GM23338 (cell line): Measurements from ENCODE around the gene ADSS1.

Experiments used
- CREB1 ChIP-seq: fragments of 250-450 bp; sonication (Bioruptor Pico); IDR thresholded peaks from 2 replicates; pipeline ENCODE4 v1.5.0; 2020; ENCODE audit warnings: low read depth, mild to moderate bottlenecking, moderate library complexity
- CTCF ChIP-seq, 2 experiments: fragments of 200-600 bp in 1 of 2; sonication (generic) in 1 of 2; conservative IDR thresholded peaks; 2 replicates each; pipeline versions ENCODE4 v1.5.1 to v1.6.1; 2016 to 2017; ENCODE audit warnings: antibody characterized with exemption in 2 of 2, low read depth in 2 of 2, mild to moderate bottlenecking in 2 of 2, moderate library complexity in 1 of 2
- EZH2 ChIP-seq: fragments of 200-600 bp; sonication (generic); IDR thresholded peaks from one replicate; pipeline ENCODE4 v1.8.0; 2017; ENCODE audit warnings: antibody characterized with exemption, mild to moderate bottlenecking, low read depth; ENCODE audit not compliant: unreplicated experiment
- EZH2phosphoT487 ChIP-seq: fragments of 200-600 bp; sonication (generic); IDR thresholded peaks from one replicate; pipeline ENCODE4 v1.8.1; 2018; ENCODE audit warnings: antibody characterized with exemption; ENCODE audit not compliant: unreplicated experiment
- JUNB ChIP-seq: IDR thresholded peaks from one replicate; pipeline ENCODE4 v1.6.1; 2016; ENCODE audit warnings: antibody characterized with exemption; ENCODE audit not compliant: unreplicated experiment
- POLR2AphosphoS5 ChIP-seq: IDR thresholded peaks from 2 replicates; pipeline ENCODE4 v1.6.1; 2016; ENCODE audit warnings: antibody characterized with exemption, low read depth
- ZNF331 ChIP-seq: fragments of 250-450 bp; sonication (Bioruptor Pico); IDR thresholded peaks from 2 replicates; pipeline ENCODE4 v1.5.0; 2020; ENCODE audit warnings: low read depth, mild to moderate bottlenecking, moderate library complexity
- TF ChIP-seq, protein P1 (sequence below): IDR thresholded peaks from one replicate; pipeline ENCODE4 v1.6.1; 2018; ENCODE audit warnings: antibody characterized with exemption; ENCODE audit not compliant: unreplicated experiment

GRCh38 chr14:104781271-104782077 is 57.4 kb downstream of the ADSS1 start:
- TF ChIP-seq CTCF (conservative IDR thresholded peaks at IDR 0.05; ENCODE audit: low read depth in 2 of 2) (no peak), JUNB (no peak), CREB1 (CRISPR knock-in tag) (no peak), EZH2phosphoT487 (no peak), EZH2 (no peak), POLR2AphosphoS5 (no peak), ZNF331 (CRISPR knock-in tag) (no peak)
- TF ChIP-seq, protein P1, sequence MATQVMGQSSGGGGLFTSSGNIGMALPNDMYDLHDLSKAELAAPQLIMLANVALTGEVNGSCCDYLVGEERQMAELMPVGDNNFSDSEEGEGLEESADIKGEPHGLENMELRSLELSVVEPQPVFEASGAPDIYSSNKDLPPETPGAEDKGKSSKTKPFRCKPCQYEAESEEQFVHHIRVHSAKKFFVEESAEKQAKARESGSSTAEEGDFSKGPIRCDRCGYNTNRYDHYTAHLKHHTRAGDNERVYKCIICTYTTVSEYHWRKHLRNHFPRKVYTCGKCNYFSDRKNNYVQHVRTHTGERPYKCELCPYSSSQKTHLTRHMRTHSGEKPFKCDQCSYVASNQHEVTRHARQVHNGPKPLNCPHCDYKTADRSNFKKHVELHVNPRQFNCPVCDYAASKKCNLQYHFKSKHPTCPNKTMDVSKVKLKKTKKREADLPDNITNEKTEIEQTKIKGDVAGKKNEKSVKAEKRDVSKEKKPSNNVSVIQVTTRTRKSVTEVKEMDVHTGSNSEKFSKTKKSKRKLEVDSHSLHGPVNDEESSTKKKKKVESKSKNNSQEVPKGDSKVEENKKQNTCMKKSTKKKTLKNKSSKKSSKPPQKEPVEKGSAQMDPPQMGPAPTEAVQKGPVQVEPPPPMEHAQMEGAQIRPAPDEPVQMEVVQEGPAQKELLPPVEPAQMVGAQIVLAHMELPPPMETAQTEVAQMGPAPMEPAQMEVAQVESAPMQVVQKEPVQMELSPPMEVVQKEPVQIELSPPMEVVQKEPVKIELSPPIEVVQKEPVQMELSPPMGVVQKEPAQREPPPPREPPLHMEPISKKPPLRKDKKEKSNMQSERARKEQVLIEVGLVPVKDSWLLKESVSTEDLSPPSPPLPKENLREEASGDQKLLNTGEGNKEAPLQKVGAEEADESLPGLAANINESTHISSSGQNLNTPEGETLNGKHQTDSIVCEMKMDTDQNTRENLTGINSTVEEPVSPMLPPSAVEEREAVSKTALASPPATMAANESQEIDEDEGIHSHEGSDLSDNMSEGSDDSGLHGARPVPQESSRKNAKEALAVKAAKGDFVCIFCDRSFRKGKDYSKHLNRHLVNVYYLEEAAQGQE: no peak
